D721Med (cell line): ENCODE measurements around the gene BRI3BP.

Source experiments
- DNase-seq: peaks from one replicate; pipeline ENCODE4 v3.0.0; 2011; ENCODE audit warnings: low spot score; ENCODE audit not compliant: insufficient read length
- FAIRE-seq: peaks from 2 replicates; lab custom pipeline; 2011; peaks lifted over from hg19 to GRCh38; lab: Jason Lieb, UNC
- TF ChIP-seq, protein P1 (sequence below): IDR thresholded peaks from 2 replicates; pipeline ENCODE4 v1.5.1; 2012; ENCODE audit warnings: mild to moderate bottlenecking, control low read depth; ENCODE audit not compliant: insufficient read depth; ENCODE audit errors: missing control alignments

The BRI3BP gene

DNA sequence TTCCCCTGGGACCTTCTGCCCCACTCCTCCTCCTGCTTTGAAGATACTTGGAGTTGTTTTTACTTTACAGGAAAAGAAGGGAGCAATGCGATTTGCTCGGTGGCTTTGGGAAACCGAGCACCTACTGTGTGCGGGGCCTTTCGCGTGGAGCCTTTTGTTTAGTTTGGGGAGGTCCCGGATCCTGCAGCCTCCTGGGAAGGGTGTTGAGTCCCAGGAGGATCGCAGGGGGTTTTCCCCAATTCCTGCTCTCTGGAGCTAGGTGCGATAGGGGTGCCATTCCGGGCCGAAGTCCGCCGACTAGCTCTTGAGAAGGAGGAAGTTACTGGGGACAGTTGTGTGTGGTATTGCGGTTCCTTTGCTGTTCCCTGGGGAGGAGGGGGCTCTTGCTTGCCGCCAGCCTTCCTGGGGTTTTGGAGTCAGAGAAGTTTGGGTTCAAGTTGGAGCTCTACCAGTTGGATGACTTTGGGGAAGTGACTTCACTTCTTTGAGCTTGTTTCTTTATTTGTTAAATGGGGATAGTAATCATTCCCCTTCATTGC is 1.1 kb downstream of the BRI3BP start:
- TF ChIP-seq, protein P1, sequence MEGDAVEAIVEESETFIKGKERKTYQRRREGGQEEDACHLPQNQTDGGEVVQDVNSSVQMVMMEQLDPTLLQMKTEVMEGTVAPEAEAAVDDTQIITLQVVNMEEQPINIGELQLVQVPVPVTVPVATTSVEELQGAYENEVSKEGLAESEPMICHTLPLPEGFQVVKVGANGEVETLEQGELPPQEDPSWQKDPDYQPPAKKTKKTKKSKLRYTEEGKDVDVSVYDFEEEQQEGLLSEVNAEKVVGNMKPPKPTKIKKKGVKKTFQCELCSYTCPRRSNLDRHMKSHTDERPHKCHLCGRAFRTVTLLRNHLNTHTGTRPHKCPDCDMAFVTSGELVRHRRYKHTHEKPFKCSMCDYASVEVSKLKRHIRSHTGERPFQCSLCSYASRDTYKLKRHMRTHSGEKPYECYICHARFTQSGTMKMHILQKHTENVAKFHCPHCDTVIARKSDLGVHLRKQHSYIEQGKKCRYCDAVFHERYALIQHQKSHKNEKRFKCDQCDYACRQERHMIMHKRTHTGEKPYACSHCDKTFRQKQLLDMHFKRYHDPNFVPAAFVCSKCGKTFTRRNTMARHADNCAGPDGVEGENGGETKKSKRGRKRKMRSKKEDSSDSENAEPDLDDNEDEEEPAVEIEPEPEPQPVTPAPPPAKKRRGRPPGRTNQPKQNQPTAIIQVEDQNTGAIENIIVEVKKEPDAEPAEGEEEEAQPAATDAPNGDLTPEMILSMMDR: no peak
- FAIRE-seq (no peak), DNase-seq (no peak)

DNA sequence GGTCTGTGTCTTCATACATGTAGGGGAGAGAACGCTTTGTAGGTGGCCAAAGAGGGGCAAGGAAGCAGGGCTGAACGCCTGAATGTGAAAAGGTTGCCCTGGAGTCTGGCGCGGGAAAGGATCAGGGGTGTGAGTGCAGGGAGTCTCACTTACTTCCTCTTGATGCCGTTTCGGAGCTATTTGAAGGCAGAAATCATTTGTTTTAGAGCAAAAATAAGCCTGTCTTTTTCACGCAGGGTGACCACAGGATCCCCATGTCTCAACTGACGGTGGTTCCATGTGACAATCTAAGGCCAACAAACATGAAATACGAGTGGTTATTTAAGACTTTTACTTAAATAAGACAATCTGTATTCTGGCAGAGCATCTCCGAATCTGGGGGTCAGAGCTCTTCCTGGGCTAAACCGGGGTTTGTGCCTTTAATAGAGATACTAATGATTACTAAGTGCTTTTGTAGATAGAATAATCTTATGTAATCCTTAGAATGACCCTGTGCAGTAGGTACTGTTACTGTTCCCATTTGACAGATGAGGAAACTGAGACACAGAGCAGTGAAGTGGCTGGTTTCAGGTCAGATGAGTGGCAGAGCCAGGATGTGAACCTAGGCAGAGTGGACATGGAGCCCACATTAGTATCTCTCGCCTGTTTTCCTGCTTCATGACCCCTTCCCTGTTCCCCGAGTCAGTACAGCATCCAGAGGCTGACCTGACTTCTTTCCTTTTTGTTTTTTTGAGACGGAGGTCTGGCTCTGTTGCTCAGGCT is 1.9 kb downstream of the BRI3BP start:
- FAIRE-seq: no peak
- DNase-seq: no peak
- TF ChIP-seq, protein P1: no peak

DNA sequence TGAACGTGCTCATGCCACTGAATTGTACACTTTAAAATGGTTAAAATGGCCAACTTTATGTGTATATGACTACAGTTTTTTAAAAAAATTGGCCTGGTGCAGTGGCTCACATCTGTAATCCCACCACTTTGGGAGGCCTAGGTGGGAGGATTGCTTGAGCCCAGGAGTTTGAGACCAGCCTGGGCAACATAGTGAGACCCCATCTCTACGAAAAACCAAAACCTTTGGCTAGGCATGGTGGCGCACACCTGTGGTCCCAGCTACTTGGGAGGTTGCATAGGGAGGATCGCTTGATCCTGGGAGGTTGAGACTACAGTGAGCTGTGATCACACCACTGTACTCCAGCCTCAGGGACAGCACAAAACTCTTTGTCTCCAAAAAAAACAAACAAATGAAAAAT is 5.3 kb downstream of the BRI3BP start:
- TF ChIP-seq, protein P1: no peak
- no peak for FAIRE-seq
- DNase-seq: no peak

DNA sequence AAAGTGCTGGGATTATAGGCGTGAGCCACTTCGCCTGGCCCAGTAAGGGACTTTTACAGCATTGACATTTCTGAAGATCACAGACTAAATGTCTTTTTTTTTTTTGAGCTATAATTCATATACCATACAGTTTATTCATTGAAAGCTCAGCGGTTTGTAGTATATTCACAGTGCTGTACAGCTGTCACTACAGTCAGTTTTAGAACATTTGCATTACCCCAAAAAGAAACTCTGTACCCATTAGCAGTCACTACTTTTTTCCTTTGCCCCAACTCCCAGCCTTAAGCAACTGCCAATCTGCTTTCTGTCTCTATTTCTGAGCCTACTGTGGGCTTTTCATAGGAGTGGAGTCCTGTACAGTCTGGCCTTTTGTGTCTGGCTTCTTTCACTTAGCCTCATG is 8.2 kb downstream of the BRI3BP start:
- TF ChIP-seq, protein P1: no peak
- FAIRE-seq (no peak), DNase-seq (no peak)

DNA sequence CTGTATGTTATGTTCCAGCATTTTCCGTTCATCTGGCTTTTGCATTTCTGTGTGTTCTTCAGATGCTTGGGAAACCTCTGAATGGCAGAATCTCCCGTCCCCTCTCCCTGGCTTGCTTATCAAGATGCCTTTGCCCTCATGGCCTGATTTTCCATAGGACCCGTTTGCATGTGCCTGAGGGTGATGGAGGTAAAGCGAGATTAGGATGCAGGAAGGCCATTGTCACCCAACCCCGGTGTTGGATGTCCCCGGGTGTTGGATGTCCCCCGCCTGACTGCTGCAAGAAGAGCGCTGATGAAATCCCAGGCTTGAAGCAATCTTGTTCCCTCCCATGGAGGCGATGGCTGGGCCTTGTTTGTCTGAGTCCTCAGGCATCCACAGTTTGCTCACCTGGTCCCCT is 9.6 kb downstream of the BRI3BP start:
- no peak for DNase-seq
- TF ChIP-seq, protein P1: no peak
- no peak for FAIRE-seq

DNA sequence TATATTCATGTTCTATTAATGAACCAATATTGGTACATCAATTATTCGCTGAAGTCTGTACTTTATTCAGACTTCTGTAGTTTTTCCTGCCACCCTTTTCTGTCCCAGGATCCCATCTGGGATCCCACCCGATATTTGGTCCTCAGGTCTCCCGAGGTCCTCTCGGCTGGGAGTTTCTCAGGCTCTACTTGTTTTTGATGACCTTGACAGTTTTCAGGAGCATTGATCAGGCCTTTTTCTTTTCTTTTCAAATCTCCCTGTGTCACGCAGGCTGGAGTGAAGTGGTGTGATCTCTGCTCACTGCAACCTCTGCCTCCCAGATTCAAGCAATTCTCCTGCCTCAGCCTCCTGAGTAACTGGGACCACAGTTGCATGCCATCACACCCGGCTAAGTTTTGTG is 11.2 kb downstream of the BRI3BP start:
- TF ChIP-seq, protein P1: no peak
- DNase-seq (no peak), FAIRE-seq (no peak)

DNA sequence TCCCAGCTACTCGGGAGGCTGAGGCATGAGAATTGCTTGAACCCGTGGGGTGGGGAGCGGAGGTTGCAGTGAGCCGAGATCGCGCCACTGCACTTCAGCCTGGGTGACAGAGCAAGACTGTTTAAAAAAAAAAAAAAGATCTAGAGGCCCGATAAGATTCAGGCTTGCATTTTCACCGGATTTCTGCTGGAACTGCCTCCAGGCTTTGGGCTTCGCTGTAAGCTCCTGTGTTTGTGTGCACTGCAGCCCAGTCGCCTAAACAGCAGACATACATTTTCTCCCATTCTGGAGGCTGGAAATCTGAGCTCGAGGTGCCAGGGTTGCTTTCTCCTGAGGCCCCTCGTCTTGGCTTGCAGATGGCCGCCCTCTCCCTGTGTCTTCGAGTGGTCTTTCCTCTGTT is 12.2 kb downstream of the BRI3BP start:
- DNase-seq (no peak), FAIRE-seq (no peak)
- TF ChIP-seq, protein P1: no peak
